HG03565 (cell line): Measurements from ENCODE around the gene MAPK1.
"Not testable (repeated sequence)": the region's sequence is repeated elsewhere in the genome, so short reads cannot be mapped to it uniquely, and the experiment has no call there.

Experiments used
- ATAC-seq: cut with Tn5 transposase; IDR thresholded peaks from one replicate; pipeline ENCODE4 v1.9.1; 2021; ENCODE audit warnings: mild to moderate bottlenecking, moderate library complexity; ENCODE audit not compliant: unreplicated experiment

Gene MAPK1

DNA sequence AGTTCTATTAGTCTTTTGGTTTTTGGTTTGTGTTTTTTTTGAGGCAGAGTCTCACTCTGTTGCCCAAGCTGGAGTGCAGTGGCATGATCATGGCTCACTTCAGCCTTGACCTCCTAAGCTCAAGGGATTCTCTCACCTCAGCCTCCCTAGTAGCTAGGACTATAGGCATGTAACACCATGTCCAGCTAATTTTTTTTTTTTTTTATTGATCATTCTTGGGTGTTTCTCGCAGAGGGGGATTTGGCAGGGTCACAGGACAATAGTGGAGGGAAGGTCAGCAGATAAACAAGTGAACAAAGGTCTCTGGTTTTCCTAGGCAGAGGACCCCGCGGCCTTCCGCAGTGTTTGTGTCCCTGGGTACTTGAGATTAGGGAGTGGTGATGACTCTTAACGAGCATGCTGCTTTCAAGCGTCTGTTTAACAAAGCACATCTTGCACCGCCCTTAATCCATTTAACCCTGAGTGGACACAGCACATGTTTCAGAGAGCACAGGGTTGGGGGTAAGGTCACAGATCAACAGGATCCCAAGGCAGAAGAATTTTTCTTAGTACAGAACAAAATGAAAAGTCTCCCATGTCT lies 15.4 kb upstream of the MAPK1 start:
- not testable (repeated sequence) for ATAC-seq

DNA sequence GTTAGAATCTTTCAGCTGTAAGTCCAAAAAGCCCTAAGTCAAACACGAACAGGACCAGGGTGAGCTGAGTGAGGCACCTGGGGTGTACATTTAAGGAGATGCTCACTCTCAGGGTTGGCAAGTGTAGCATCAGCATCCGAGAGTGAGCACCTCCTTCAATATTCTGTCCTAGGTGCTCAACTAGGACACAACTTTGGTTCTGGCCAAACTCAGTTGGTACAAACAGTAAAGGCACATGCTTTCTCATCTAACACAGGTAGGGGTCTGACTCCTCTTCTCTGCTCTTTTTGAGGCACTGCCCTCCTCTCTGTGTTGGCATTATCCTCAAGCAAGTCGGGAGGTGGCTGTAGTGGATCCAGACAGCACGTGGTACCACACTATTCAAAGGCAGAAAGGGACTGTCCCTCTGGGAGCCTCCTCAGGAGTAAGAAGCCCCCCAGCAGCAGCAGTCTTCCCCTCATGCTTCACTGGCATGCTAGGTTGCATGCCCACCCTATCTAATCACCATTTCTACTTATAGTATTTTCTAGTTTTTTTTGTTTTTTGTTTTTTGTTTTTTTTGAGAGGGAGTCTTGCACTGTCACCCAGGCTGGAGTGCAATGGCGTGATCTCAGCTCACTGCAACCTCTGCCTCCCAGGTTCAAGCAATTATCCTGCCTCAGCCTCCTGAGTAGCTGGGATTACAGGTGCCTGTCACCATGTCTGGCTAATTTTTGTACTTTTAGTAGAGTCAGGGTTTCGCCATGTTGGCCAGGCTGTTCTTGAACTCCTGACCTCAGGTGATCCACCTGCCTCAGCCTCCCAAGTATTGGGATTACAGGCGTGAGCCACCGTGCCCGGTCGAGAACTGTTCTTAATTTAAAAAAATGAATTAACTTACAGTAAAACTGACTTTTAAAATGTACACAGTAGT lies 14.7 kb upstream of the MAPK1 start:
- no peak for ATAC-seq

- no peak for ATAC-seq
Observed at GRCh38 chr22:21876486-21877176, 9.2 kb upstream of the MAPK1 start.

GRCh38 chr22:21874953-21875352 lies 7.5 kb upstream of the MAPK1 start:
- not testable (repeated sequence) for ATAC-seq

GRCh38 chr22:21873619-21874018 lies 6.2 kb upstream of the MAPK1 start:
- ATAC-seq, result no peak

DNA sequence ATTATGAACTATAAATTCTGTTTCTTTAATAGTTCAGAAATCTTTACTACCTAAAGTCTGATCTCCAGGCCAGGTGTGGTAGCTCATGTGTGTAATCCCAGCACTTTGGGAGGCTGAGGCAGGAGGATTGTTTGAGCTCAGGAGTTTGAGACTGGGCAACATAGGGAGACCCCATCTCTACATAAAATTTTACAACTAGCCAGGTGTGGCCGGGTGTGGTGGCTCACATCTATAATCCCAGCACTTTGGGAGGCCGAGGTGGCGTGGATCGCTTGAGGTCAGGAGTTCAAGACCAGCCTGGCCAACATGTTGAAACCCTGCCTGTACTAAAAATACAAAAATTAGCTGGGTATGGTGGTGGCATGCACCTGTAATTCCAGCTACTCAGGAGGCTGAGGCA lies 5.3 kb upstream of the MAPK1 start:
- ATAC-seq, result not testable (repeated sequence)

DNA sequence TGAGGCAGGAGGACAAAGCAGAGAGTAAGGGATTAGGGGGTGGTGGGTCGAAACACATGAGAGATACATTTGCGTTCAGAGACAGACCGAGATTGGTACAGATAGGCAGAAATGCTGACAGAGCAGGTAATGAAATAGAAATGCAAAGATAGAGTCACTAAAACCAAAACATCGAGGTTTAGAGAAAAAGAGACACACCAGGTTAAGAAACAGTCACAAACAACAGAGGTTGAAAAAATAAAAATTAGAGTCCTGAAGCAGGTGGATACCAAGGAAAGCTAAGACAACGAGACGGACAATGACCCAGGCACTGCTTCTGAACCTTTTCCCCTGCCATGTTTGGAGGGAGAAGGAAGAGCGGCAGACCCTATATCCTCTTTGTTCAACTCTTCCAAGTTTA lies 1.2 kb upstream of the MAPK1 start:
- ATAC-seq, result no peak

- ATAC-seq, result peak; percentile 7
Observed at GRCh38 chr22:21866833-21867527, 465 bp downstream of the MAPK1 start.

DNA sequence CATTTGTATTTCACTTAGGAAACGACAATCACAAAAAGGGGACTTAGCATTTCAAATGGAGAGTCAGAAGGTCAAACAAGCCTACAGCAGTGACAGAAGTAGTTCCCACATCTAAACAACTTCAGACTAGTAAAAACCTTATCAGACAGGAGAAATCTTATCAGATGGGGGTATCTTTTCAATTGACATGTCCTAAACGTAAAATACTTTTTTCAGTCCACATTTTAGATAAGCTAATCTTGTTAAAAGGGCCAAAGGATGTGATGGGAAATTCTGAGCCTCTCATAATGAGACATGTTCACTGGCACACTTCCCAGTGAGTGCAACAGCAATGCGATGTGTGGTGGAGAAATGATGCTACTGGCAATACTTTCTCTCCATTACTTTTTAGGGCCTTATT lies 2.4 kb downstream of the MAPK1 start:
- ATAC-seq, result no peak

GRCh38 chr22:21862386-21863245 lies 4.8 kb downstream of the MAPK1 start:
- ATAC-seq, result no peak

DNA sequence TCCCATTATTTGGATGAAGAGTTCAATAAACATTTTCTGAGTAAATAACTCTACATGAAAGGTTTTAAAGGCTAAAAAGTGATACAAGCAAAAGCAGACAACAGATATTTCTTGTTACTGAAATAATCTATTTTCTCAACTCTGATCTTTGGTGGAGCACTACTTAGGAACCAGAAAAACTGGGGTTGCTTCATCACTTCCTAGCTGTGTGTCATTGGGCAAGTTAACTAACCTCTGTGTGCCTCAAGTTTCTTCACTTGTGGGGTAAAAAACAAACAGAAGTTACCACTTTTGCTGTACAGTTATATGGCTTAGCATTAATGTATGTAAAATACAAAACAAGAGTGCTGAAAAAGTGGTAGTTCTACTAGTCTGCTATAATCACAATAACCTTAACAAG lies 5.6 kb downstream of the MAPK1 start:
- ATAC-seq, result no peak

DNA sequence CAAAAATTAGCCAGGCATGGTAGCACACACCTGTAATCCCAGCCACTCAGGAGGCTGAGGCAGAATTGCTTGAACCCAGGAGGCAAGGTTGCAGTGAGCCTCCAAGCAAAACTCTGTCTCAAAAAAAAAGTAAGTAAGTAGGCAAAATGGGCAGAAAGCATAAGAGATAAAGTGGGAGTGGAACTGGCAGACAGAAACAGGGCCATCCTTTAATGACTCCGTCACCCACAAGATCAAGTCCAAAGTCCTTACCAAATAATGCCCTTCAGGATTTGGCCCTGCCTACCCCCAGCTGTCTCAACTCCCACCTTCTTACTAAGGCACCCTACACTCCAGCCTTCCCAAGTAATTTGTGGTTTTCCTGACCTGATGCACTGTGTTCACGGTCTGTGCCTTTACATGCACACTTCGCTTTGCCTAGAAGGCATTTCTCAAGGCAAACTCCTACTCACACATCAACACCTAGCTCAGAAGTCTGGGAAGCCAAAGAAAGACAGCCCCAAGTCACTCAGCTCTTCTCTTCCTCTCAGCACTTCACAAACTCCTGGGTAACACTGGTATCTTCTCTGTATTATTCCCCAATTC lies 6.1 kb downstream of the MAPK1 start:
- ATAC-seq, result no peak

DNA sequence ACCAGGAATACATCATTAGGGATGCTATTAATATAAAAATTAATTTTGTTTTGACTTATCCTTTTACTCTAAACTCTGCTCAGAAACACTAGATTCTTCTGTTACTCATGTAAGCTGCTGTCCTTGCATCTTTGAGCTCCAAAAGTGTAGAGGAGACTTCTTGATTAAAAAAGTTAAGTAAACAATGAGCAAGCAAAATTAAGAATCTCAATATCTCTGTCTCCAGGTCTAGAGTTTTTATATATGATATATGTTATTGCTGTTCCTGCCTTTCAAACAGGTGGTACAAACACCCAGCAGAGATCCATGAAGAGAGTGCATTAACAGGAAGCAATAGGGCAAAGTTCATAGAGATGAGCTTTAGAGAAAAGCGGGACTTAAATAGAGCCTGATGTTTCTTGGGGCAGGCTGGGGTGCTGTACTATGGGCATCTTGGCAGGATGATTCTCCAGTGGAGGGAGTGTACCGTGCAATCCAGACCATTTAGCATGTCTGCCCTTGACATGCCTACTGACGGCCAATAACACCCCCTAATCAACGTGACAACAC lies 6.9 kb downstream of the MAPK1 start:
- no peak for ATAC-seq

GRCh38 chr22:21858025-21858764 lies 9.2 kb downstream of the MAPK1 start:
- no peak for ATAC-seq

GRCh38 chr22:21857481-21857914 lies 9.9 kb downstream of the MAPK1 start:
- no peak for ATAC-seq

DNA sequence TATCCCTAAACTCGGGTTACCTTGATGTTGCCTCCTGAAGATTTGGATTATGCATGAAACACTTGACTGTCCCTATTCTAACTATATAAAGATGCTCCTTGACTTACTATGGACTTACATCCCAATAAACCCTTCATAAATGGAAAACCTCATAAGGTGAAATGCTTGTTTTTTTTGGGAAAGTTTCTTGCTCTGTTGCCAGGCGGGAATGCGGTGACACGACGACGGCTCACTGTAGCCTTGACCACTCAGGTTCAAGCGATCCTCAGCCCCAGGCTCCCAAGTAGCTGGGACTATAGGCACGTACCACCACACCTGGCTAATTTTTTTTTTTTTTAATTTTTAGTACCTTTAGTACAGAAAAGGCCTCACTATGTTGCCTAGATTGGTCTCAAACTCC lies 10.6 kb downstream of the MAPK1 start:
- no peak for ATAC-seq

DNA sequence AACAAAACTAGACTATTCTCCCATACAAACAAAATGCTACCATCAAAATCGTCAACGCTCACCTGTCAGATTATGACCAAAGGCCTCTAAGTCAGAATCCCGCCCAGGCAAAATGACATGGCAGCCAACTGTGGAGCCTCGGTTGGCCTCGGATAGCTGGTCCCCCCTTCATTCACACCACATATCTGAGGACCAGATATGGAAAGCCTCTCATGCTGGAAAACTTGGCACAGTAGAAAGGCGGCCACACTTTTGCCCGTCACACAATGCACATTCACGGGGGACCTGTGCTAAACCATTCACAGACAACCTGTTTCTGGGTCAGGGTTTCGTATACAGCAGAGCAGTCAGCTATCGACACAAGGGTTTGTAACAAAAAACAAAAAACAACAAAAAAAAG lies 11.2 kb downstream of the MAPK1 start:
- no peak for ATAC-seq

- ATAC-seq, result no peak
Observed at GRCh38 chr22:21855676-21856075, 11.8 kb downstream of the MAPK1 start.

GRCh38 chr22:21850660-21851059 lies 16.8 kb downstream of the MAPK1 start:
- no peak for ATAC-seq
